Fibroblast of the aortic adventitia (primary cell): ENCODE results near the gene GET4. TPM values are rescaled to one million over a fixed set of nuclear protein-coding genes. Genes with fewer than 3 reads are reported as not detected.

Experiments used
- DNase-seq: peaks from one replicate; pipeline ENCODE4 v3.0.0-alpha.2; 2010; ENCODE audit warnings: low read depth
- H3K4me3 ChIP-seq: 2 replicates; pipeline ENCODE4 v1.5.1; 2011; ENCODE audit warnings: low read depth, mild to moderate bottlenecking, control low read depth, low read length, moderate library complexity
- total RNA-seq: library from RNA; depleted of rRNA; stranded (reverse); fragments of >200 nt; gene quantifications from 2 replicates; pipeline ENCODE4 v1.2.3, GENCODE V29; 2012; ENCODE audit warnings: low replicate concordance
- TF ChIP-seq, protein P1 (sequence below): IDR thresholded peaks from 2 replicates; pipeline ENCODE4 v1.5.1; 2011; ENCODE audit warnings: mild to moderate bottlenecking, low read length, control low read depth, inconsistent platforms; ENCODE audit not compliant: insufficient read depth

GET4 gene
- total RNA-seq, 1 donor, result 14.2 TPM

DNA sequence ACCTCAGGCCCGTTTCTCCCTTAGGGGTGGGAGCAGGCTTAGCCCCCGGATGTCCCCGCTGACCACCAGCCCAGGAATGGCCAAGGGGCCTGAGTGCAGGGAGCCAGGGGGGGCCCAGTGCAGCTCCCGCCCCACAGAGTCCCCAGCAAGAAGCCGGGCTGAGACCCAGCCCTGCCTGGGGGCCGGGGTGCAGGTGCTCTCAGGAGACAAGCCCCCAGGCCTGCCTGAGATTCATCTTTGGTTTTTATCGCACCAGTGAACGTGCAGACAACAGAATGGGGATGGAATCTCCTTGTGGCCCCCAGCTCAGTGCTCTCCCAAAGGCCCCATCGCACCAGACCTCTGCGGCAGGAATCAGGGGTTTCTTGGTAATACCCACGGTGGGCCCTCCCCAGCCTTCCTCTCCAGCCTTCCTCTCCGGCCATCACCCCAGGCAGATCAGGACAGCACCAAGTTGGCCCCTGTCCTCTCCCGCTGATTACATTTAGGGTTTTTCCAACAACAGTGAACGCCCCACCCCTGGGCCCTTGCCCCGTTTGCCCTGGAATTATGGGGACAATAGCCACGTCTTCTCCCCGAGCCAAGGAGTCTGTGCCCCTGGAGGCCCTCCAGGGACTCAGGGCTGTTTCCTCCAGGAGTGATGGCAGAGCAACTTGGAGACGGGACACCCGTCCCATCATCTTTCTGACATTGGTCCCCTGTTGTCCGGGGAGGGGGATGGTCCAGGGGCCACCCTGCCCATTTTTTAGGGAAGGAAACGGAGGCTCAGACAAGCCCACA lies 55.7 kb downstream of the GET4 start:
- DNase-seq, result no peak
- no peak overlapping the region for H3K4me3 ChIP-seq
- TF ChIP-seq, protein P1, sequence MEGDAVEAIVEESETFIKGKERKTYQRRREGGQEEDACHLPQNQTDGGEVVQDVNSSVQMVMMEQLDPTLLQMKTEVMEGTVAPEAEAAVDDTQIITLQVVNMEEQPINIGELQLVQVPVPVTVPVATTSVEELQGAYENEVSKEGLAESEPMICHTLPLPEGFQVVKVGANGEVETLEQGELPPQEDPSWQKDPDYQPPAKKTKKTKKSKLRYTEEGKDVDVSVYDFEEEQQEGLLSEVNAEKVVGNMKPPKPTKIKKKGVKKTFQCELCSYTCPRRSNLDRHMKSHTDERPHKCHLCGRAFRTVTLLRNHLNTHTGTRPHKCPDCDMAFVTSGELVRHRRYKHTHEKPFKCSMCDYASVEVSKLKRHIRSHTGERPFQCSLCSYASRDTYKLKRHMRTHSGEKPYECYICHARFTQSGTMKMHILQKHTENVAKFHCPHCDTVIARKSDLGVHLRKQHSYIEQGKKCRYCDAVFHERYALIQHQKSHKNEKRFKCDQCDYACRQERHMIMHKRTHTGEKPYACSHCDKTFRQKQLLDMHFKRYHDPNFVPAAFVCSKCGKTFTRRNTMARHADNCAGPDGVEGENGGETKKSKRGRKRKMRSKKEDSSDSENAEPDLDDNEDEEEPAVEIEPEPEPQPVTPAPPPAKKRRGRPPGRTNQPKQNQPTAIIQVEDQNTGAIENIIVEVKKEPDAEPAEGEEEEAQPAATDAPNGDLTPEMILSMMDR, result no peak

DNA sequence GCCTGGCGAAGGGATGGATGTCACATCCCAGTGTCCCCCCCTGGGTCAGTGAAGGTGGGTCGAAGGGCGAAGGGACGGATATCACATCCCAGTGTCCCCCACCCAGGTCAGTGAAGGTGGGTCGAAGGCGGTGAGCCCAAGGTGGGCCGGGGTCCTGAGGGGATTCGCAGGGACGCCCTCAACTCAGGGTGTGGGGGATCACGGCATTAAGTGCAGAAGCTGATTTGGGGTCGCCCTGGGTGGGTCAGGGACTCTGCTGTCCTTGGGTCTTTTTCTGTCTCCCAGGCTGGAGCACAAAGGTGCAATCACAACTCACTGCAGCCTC lies 56.3 kb downstream of the GET4 start:
- TF ChIP-seq, protein P1, result no peak
- no peak for DNase-seq
- no peak overlapping the region for H3K4me3 ChIP-seq

DNA sequence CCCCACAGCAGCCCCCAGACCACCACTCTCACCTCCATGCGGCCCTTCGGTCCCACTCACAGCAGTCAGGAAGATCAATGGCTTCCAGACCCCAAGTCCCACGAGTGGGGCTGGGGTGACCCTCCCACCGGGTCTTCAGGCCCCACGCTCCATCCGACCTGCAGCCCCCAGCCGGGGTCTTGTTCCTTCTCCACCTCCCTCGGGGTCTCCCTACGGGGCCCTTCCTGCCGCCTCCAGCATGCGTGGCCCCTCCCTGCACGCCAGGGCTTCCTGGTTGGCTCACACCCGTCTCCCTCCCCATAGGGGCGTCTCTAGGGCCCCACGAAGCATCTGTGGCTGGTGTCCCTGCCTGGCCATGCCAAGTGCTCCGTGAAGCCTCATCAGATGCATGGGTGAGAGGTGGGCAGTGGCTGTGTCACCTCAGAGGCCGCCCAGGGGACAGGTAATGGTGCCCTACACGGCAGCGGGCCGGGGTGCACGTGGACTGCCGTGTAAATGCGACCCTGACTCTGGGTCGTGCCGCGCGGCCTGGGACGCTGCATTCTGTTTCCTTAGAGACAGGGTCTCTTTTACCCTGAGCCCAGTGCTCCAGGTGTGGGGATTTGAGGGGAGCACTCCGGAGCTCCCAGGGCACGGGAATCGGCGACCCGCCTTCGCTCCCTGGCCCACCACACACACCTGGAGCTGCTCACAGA lies 58.3 kb downstream of the GET4 start:
- TF ChIP-seq, protein P1, result no peak
- no peak overlapping the region for H3K4me3 ChIP-seq
- no peak for DNase-seq

DNA sequence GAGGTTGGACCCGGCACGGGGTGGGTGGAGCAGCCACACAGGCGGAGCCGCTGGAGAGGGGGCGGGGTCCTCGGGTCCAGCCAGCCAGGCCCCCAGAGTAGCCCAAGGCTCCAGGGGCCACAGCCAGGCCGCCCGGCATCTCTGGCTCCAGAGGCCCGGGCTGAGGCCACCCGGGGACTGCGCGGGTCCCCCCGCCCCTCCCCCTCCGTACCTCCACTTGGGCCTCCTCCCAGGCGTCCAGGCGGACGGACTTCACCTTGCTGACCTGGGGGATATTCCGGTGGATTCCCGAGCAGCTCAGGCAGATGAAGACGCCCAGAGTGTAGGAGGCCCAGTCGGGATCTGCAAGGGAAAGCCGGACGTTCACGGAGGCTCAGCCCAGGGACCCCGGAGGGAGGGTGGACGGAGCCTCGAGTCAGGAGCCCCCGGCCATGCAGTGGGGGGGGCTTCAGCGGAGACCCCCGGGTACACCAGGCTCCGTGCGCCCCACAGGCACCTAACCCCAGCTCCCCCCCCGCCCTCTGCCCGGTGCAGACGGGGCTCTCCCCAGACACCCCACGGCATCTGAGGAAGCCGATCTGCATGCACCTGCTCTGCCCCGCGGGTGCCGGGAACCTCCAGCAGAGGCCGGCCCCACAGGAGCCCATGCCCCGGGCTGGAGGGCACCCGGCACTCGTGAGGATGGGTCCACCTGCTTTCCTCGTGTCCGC lies 59.0 kb downstream of the GET4 start:
- no peak overlapping the region for H3K4me3 ChIP-seq
- DNase-seq, result no peak
- TF ChIP-seq, protein P1, result no peak

DNA sequence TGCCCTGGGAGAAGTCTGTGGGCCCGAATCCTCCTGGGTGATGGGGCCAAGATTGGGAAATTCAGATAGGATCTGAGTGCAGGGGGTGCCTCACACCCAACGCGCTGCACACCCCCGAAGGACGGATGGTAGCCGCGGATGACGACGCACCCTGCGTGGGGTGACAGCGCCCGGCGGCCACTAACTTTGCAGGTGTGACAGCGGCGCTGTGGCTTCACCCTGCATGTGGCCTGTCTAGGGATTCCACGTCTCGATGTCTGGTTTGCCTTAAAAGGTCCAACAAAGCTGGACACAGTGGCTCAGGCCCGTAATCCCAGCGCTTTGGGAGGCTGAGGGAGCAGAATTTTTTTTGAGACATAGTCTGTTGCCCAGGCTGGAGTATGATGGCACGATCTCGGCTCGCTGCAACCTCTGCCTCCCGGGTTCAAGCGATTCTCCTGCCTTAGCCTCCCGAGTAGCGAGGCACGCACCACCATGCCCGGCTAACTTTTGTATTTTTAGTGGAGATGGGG lies 59.6 kb downstream of the GET4 start:
- TF ChIP-seq, protein P1, result no peak
- H3K4me3 ChIP-seq, result no peak overlapping the region
- no peak for DNase-seq

DNA sequence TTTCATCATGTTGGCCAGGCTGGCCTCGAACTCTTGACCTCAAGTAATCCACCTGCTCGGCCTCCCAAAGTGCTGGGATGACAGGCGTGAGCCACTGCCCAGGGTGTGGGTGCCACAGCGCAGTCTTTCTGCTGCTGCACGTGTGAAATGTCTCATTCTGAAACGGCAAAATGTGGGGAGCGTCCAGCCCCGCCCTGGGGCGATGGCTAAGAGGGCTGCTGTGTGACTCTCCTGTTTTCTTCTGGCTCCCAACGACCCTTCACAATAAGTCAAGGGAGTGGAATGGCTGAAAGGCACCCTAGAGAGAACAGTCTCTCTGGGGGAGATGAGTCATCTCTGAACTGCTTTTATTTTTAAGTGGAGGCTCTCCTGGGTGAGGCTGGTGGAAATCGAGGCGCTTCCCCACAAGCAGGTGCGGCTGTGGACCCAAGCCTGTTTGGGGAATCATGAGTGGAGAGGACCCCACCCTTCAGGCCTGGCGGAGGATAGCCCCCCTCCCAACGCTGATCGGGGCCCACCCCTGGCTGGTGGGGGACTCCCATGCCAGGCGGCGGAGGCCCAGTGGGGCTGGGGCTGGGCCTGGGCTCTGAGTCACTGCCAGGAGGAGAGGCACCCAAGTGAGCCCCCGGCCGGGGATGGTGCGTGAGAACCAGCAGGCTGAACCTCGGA lies 60.2 kb downstream of the GET4 start:
- H3K4me3 ChIP-seq, result no peak overlapping the region
- TF ChIP-seq, protein P1, result no peak
- peak; percentile 30 for DNase-seq
